Pancreas (tissue), 10 donors: ENCODE data around the gene ENO4. TPM values are rescaled to one million over a fixed set of nuclear protein-coding genes. Genes with fewer than 3 reads are reported as not detected.

Source experiments
- ATAC-seq, 4 donors: fragments of 200-7000 bp; cut with Tn5 transposase; one replicate each; pipeline versions ENCODE4 v1.8.0 to v1.9.1; 2020; ENCODE audit warnings: mild to moderate bottlenecking in 4 of 4, moderate library complexity in 4 of 4
- DNase-seq, 6 donors: peaks; one replicate each; pipeline ENCODE4 v3.0.0-alpha.2; 2020
- FAIRE-seq: peaks from 2 replicates; lab custom pipeline; 2012; peaks lifted over from hg19 to GRCh38; lab: Jason Lieb, UNC
- H3K27ac ChIP-seq, 4 donors: fragments of 200-600 bp; sonication (generic); 1 replicate in 3 of 4; 2 replicates in 1 of 4; pipeline versions ENCODE4 v1.5.0 to v1.8.0; 2020
- H3K27me3 ChIP-seq, 4 donors: fragments of 200-600 bp; one replicate each; pipeline ENCODE4 v1.8.0; 2021
- H3K36me3 ChIP-seq, 3 donors: fragments of 200-600 bp; sonication (generic) in 1 of 3; one replicate each; pipeline versions ENCODE4 v1.5.0 to v1.8.0; 2020 to 2021
- H3K4me1 ChIP-seq, 3 donors: fragments of 200-600 bp; one replicate each; pipeline ENCODE4 v1.8.0; 2021
- H3K4me3 ChIP-seq, 4 donors: fragments of 200-600 bp; sonication (generic) in 2 of 4; one replicate each; pipeline versions ENCODE4 v1.5.0 to v1.8.0; 2020 to 2021
- H3K9me3 ChIP-seq, 4 donors: fragments of 200-600 bp; one replicate each; pipeline ENCODE4 v1.8.0; 2021
- WGBS, 2 donors: extraction: QIAGEN DNeasy Blood & Tissue Kit; methylation state at CpG; one replicate each; pipeline ENCODE4 v1.1.7; 2013; 5-methylcytosine and 5-hydroxymethylcytosine counted together
- intact Hi-C, 3 donors: fragments of 100-400 bp; cut with DNase I; formaldehyde crosslinking; loops; one replicate each; pipeline versions ENCODE4 v1.11.1 to v1.14.2; 2022
- polyA plus RNA-seq, 2 donors: library from polyadenylated mRNA; stranded (reverse); fragments of 200-250 nt; gene quantifications; one replicate each; pipeline ENCODE4 v1.2.3, GENCODE V29; 2013
- total RNA-seq, 6 donors: library from RNA; stranded (reverse); fragmentation: NEBNext Ultra II Directional in 4 of 6; extraction: Animal tissue kit (Norgen Biotek cat#: 25700) in 4 of 6; gene quantifications; one replicate each; pipeline versions ENCODE4 v1.2.1 to v1.2.4, GENCODE V29; 2021 to 2023
- TF ChIP-seq, protein P1 (sequence below), 4 donors: fragments of 200-600 bp; sonication (generic) in 3 of 4; IDR thresholded peaks; one replicate each; pipeline versions ENCODE4 v1.5.0 to v1.8.0; 2021; ENCODE audit warnings: antibody characterized with exemption in 4 of 4
- donor health status: healthy with polysubstance abuse.
- donor health status: DM: no; HTN: no; CAD: no; lungs with moderate emphysema.
- donor health status: DM: no; HTN: no; CAD: no.
- donor health status: control.
- donor health status: control.
- donor health status: Bipolar disorder and iron deficiency.
- donor health status: DM: yes; HTN: yes; CAD: no.
- donor health status: DM: no; HTN: no; CAD: no.
- donor health status: DM: no; HTN: no; CAD: no.
- donor health status: DM: yes; HTN: yes; CAD: no.

The ENO4 gene
- total and polyA plus RNA-seq, 8 donors = 0.15 to 0.71 (median 0.23) TPM

DNA sequence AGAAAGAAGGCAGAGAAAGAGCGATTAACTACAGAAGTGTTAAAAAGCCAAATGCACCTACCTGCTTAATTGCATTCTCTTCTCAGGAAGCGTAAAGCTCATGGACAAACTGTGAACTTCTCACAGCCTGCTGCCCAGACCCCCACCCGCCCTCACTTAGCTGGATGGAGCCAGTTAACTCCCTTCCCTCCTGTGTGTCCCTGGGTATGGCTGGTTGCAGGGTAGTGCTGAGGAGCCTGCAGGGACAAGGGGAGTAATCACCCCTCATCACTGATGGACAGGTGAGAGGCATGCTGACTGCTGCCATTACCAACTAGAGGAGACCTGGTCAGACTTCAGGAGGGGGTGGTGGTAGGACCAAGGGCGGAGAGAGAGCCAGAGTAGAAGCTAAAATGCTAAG is 37.5 kb downstream of the ENO4 start:
- FAIRE-seq (no peak), ATAC-seq (no peak), DNase-seq (no peak)
- Histone ChIP-seq H3K27ac (no peak overlapping the region), H3K36me3 (no peaks in the 10 kb centered on the region), H3K27me3 (no peaks in the 10 kb centered on the region), H3K9me3 (no peaks in the 10 kb centered on the region), H3K4me3 (no peak overlapping the region), H3K4me1 (peaks cover 0 to 7% (median 0%) of the 10 kb centered on the region in 3 donors)
- intact Hi-C loops = no loop called here
- 93 to 95% methylated on average over 4 of the region's 4 CpGs for WGBS, 2 donors
- TF ChIP-seq, protein P1, sequence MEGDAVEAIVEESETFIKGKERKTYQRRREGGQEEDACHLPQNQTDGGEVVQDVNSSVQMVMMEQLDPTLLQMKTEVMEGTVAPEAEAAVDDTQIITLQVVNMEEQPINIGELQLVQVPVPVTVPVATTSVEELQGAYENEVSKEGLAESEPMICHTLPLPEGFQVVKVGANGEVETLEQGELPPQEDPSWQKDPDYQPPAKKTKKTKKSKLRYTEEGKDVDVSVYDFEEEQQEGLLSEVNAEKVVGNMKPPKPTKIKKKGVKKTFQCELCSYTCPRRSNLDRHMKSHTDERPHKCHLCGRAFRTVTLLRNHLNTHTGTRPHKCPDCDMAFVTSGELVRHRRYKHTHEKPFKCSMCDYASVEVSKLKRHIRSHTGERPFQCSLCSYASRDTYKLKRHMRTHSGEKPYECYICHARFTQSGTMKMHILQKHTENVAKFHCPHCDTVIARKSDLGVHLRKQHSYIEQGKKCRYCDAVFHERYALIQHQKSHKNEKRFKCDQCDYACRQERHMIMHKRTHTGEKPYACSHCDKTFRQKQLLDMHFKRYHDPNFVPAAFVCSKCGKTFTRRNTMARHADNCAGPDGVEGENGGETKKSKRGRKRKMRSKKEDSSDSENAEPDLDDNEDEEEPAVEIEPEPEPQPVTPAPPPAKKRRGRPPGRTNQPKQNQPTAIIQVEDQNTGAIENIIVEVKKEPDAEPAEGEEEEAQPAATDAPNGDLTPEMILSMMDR (IDR thresholded peaks at IDR 0.05) = no peak

DNA sequence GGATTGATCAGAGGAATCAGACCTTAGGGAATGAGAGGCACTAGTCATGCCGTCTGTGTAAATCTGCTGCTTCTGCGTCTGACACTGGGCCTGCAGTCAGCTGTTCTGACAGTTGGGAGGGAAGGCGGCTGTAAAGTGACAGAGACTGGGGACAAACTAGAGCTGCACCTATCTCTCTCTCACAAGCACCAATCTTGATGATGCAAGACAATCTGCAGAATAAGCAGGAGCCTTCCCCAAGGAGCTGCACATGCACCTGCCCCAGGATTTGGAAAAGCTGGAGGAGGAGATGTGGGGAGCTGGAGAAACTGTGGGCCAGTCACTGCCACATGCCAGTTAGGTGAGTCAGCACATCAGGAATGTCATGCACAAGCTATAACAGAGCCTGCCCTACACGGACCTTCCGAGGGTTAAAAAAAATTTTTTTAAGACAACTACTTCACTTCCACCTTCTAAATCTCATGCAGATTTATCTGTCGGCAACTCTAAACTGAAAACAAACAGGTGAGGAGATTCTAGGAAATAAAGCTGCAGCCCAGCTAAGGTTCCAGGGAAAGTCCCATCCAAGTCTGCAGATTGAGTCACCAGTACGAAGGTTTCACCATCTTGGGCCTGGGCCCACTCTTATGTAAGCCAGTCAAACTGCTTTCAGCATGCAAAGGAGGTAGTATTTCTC is 39.2 kb downstream of the ENO4 start:
- peak in 5 of 6 donors; percentile 50 to 68 (median 66) for DNase-seq
- Histone ChIP-seq H3K27me3 (no peaks in the 10 kb centered on the region), H3K4me1 (peaks cover 0 to 7% (median 0%) of the 10 kb centered on the region in 3 donors), H3K4me3 (no peak overlapping the region), H3K9me3 (no peaks in the 10 kb centered on the region), H3K36me3 (no peaks in the 10 kb centered on the region), H3K27ac (peak overlapping the region in 1 of 4 donors; percentile 9)
- no peak for FAIRE-seq
- WGBS, 2 donors = 65 to 67% methylated on average over 7 of the region's 7 CpGs
- intact Hi-C loops = no loop called here
- TF ChIP-seq, protein P1 (IDR thresholded peaks at IDR 0.05) = no peak
- peak; percentile 88 to 97 (median 93) for ATAC-seq

DNA sequence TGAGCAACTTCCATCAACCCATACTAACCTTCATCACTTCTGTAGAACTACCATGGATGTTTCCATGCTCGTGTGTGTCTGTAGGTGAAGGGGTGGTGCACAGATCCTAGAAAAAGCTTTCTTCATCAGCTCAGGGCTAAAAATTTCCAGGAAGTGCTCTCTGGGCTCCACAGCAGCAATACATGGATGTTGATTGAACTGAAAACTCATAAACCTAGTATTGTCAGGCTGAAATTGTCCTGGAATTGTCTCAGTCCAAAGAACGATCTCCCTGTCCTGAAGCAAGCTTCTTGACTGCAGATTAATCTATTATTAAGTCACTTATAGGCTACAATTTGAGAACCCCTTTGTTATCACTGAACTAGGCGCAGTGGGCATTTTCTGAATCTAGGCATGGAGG is 39.8 kb downstream of the ENO4 start:
- DNase-seq = no peak
- no peak overlapping the region for H3K4me3 ChIP-seq
- FAIRE-seq = no peak
- H3K27me3 ChIP-seq = no peaks in the 10 kb centered on the region
- WGBS, 2 donors = 91 to 95% methylated on average over 3 of the region's 3 CpGs
- no peaks in the 10 kb centered on the region for H3K9me3 ChIP-seq
- intact Hi-C loops = no loop called here
- ATAC-seq = no peak
- H3K27ac ChIP-seq = peak overlapping the region in 1 of 4 donors; percentile 9
- H3K36me3 ChIP-seq = no peaks in the 10 kb centered on the region
- peaks cover 0 to 7% (median 0%) of the 10 kb centered on the region in 3 donors for H3K4me1 ChIP-seq
- TF ChIP-seq, protein P1 (IDR thresholded peaks at IDR 0.05) = no peak

DNA sequence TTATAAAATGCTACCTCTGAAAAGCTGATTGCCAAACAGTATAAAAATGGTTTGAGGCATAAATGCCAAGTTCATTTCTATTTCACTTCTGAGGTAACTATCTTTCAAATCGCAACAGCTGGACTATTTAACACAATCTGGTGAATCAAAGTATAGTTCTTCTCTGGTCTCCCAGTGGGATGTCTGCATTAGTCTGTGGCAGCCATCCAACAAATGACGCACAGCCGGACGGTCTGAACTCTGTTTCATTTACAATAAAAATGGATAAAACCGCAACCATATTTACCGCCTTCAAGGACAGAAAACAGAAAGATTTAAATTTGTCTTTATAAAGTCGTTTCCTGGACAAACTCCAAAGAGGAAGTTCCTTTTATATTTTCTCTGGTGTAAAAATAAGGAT is 41.9 kb downstream of the ENO4 start:
- Histone ChIP-seq H3K4me3 (no peak overlapping the region), H3K9me3 (no peaks in the 10 kb centered on the region), H3K27ac (no peak overlapping the region), H3K36me3 (no peaks in the 10 kb centered on the region), H3K4me1 (peaks cover 0 to 7% (median 0%) of the 10 kb centered on the region in 3 donors), H3K27me3 (no peaks in the 10 kb centered on the region)
- 75 to 83% methylated on average over 7 of the region's 7 CpGs for WGBS, 2 donors
- intact Hi-C loops = no loop called here
- FAIRE-seq (peak; percentile 29), ATAC-seq (no peak), DNase-seq (peak in 1 of 6 donors; percentile 27)
- TF ChIP-seq, protein P1 (IDR thresholded peaks at IDR 0.05) = no peak
